MM.1S (cell line): ENCODE measurements around the gene PTPRN2.

Experiments
- DNase-seq: peaks from one replicate; pipeline ENCODE4 v3.0.0-alpha.2; 2015
- H2AFZ ChIP-seq: fragments of 300-600 bp; sonication (generic); 2 replicates; pipeline ENCODE4 v1.6.0; 2016; ENCODE audit warnings: antibody characterized with exemption, low read length
- H3F3A ChIP-seq: fragments of 300-600 bp; sonication (generic); 2 replicates; pipeline ENCODE4 v1.6.1; 2016; ENCODE audit warnings: mild to moderate bottlenecking, antibody characterized with exemption, low read length, moderate library complexity, mixed read lengths; ENCODE audit not compliant: insufficient read depth
- H3K27ac ChIP-seq: fragments of 300-600 bp; sonication (generic); 2 replicates; pipeline ENCODE4 v1.5.1; 2016; ENCODE audit warnings: mild to moderate bottlenecking, low read length
- H3K27me3 ChIP-seq: fragments of 300-600 bp; sonication (generic); replicated peaks from 2 replicates; pipeline ENCODE4 v1.6.0; 2016; ENCODE audit warnings: low read length; ENCODE audit not compliant: insufficient read depth
- H3K36me3 ChIP-seq: fragments of 300-600 bp; sonication (generic); replicated peaks from 2 replicates; pipeline ENCODE4 v1.6.1; 2016; ENCODE audit warnings: mild to moderate bottlenecking, low read length, mixed read lengths; ENCODE audit not compliant: insufficient read depth
- H3K4me1 ChIP-seq: fragments of 300-600 bp; sonication (generic); 2 replicates; pipeline ENCODE4 v1.6.1; 2016; ENCODE audit warnings: low read length, mixed read lengths
- H3K4me2 ChIP-seq: fragments of 300-600 bp; sonication (generic); 2 replicates; pipeline ENCODE4 v1.6.0; 2016; ENCODE audit warnings: low read depth, low read length
- H3K4me3 ChIP-seq: fragments of 300-600 bp; sonication (generic); 2 replicates; pipeline ENCODE4 v1.5.1; 2016; ENCODE audit warnings: low read length, mixed read lengths
- H3K79me2 ChIP-seq: fragments of 300-600 bp; sonication (generic); 2 replicates; pipeline ENCODE4 v1.6.1; 2016; ENCODE audit warnings: mixed run types, low read length, mixed read lengths
- H3K9ac ChIP-seq: fragments of 300-600 bp; sonication (generic); 2 replicates; pipeline ENCODE4 v1.6.1; 2016; ENCODE audit warnings: low read length, mixed read lengths
- H3K9me2 ChIP-seq: fragments of 300-600 bp; sonication (generic); replicated peaks from 2 replicates; pipeline ENCODE4 v1.6.1; 2016; ENCODE audit warnings: mild to moderate bottlenecking, low read length, mixed read lengths; ENCODE audit not compliant: insufficient read depth
- H3K9me3 ChIP-seq: fragments of 300-600 bp; sonication (generic); replicated peaks from 2 replicates; pipeline ENCODE4 v1.6.1; 2016; ENCODE audit warnings: mild to moderate bottlenecking, low read length, mixed read lengths; ENCODE audit not compliant: insufficient read depth
- H4K20me1 ChIP-seq: fragments of 300-600 bp; sonication (generic); 2 replicates; pipeline ENCODE4 v1.6.1; 2016; ENCODE audit warnings: mild to moderate bottlenecking, low read length, moderate library complexity, mixed read lengths; ENCODE audit not compliant: insufficient read depth
- EZH2 ChIP-seq: fragments of 300-600 bp; sonication (generic); optimal IDR thresholded peaks from 2 replicates; pipeline ENCODE3; 2017; ENCODE audit warnings: low read depth, mild to moderate bottlenecking, antibody characterized with exemption, low read length, mixed read lengths
- EZH2phosphoT487 ChIP-seq: fragments of 300-600 bp; sonication (generic); IDR thresholded peaks from 2 replicates; pipeline ENCODE4 v1.6.1; 2018; ENCODE audit warnings: antibody characterized with exemption, low read length
- TF ChIP-seq, protein P1 (sequence below): fragments of 300-600 bp; sonication (generic); IDR thresholded peaks from 2 replicates; pipeline ENCODE4 v1.5.1; 2016; ENCODE audit warnings: antibody characterized with exemption, low read length, mixed read lengths

PTPRN2 gene

DNA sequence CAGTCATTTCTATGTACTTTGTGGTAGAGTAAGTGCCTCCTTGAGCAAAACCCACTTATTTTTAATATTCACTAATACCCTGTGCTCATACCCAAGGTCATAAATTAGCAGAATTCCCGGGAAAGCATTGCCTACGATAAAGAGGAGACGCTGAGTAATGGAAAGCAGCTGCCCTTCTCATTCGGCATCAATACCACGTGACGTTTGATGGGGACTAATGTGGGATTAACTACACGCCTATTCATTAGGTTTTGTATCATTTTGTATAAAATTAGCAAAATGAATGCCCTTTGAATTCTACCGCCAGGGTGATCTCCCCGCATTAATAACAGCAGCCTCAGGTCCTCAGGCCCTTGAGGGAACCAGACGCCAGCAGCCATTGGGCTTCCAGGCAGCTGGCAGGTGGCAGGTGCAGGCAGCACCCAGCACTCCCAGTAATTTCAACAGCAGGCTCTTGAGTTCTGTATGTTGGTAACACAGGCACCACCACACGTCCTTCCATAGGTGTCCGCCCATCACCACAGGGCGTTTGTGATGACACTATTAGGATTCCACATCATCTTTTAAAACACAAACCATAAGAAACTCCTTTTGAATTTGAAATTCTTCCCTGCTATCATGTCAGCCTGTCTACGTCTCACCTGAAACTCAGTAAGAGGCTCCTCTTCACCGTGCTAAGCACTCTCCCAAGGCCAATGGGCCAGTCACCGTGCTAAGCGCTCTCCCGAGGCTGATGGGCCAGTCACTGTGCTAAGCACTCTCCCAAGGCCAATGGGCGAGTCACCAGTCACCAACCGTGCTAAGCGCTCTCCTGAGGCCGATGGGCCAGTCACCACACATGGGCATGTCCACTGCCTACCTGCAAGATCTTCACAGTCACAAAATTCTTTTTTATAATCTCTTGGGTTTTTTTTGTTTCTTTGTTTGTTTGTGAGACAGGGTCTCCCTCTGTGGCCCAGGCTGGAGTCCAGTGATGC is 509.4 kb downstream of the PTPRN2 start:
- no peak overlapping the region for H2AFZ ChIP-seq
- no peak for DNase-seq

GRCh38 chr7:158077151-158077840 is 510.3 kb downstream of the PTPRN2 start:
- H3F3A ChIP-seq = no peaks in the 10 kb centered on the region
- no peaks in the 10 kb centered on the region for H3K9me3 ChIP-seq
- H3K79me2 ChIP-seq = no peaks in the 10 kb centered on the region
- no peaks in the 10 kb centered on the region for H3K36me3 ChIP-seq
- no peaks in the 10 kb centered on the region for H3K9me2 ChIP-seq
- TF ChIP-seq EZH2phosphoT487 (no peak), EZH2 (no peak)
- TF ChIP-seq, protein P1, sequence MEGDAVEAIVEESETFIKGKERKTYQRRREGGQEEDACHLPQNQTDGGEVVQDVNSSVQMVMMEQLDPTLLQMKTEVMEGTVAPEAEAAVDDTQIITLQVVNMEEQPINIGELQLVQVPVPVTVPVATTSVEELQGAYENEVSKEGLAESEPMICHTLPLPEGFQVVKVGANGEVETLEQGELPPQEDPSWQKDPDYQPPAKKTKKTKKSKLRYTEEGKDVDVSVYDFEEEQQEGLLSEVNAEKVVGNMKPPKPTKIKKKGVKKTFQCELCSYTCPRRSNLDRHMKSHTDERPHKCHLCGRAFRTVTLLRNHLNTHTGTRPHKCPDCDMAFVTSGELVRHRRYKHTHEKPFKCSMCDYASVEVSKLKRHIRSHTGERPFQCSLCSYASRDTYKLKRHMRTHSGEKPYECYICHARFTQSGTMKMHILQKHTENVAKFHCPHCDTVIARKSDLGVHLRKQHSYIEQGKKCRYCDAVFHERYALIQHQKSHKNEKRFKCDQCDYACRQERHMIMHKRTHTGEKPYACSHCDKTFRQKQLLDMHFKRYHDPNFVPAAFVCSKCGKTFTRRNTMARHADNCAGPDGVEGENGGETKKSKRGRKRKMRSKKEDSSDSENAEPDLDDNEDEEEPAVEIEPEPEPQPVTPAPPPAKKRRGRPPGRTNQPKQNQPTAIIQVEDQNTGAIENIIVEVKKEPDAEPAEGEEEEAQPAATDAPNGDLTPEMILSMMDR = no peak
- H4K20me1 ChIP-seq = no peaks in the 10 kb centered on the region
- no peak overlapping the region for H3K27ac ChIP-seq
- no peak overlapping the region for H3K4me3 ChIP-seq
- no peak overlapping the region for H3K9ac ChIP-seq
- no peak overlapping the region for H2AFZ ChIP-seq
- no peaks in the 10 kb centered on the region for H3K4me1 ChIP-seq
- DNase-seq = no peak
- H3K4me2 ChIP-seq = no peak overlapping the region
- H3K27me3 ChIP-seq = peaks cover 80% of the 10 kb centered on the region

More for the DNA sequence above, 509.4 kb downstream of the PTPRN2 start:
- no peaks in the 10 kb centered on the region for H3K9me2 ChIP-seq
- H4K20me1 ChIP-seq = no peaks in the 10 kb centered on the region
- H3K4me1 ChIP-seq = no peaks in the 10 kb centered on the region
- H3K79me2 ChIP-seq = no peaks in the 10 kb centered on the region
- H3K27ac ChIP-seq = no peak overlapping the region
- no peak overlapping the region for H3K4me2 ChIP-seq
- no peak overlapping the region for H3K9ac ChIP-seq
- H3K4me3 ChIP-seq = no peak overlapping the region
- H3K36me3 ChIP-seq = no peaks in the 10 kb centered on the region
- no peaks in the 10 kb centered on the region for H3K9me3 ChIP-seq
- H3F3A ChIP-seq = no peaks in the 10 kb centered on the region
- peaks cover 71% of the 10 kb centered on the region for H3K27me3 ChIP-seq
- TF ChIP-seq EZH2phosphoT487 = no peak
- TF ChIP-seq, protein P1 = no peak
- TF ChIP-seq EZH2 = no peak

GRCh38 chr7:158076656-158077055 is 511.0 kb downstream of the PTPRN2 start:
- H3F3A ChIP-seq = no peaks in the 10 kb centered on the region
- no peaks in the 10 kb centered on the region for H4K20me1 ChIP-seq
- no peak overlapping the region for H3K27ac ChIP-seq
- H3K9me2 ChIP-seq = no peaks in the 10 kb centered on the region
- H3K9me3 ChIP-seq = no peaks in the 10 kb centered on the region
- no peaks in the 10 kb centered on the region for H3K36me3 ChIP-seq
- no peak overlapping the region for H3K9ac ChIP-seq
- TF ChIP-seq EZH2 (no peak), EZH2phosphoT487 (no peak)
- TF ChIP-seq, protein P1 = no peak
- no peaks in the 10 kb centered on the region for H3K4me1 ChIP-seq
- DNase-seq = no peak
- peaks cover 82% of the 10 kb centered on the region for H3K27me3 ChIP-seq
- H3K4me2 ChIP-seq = no peak overlapping the region
- no peak overlapping the region for H2AFZ ChIP-seq
- no peak overlapping the region for H3K4me3 ChIP-seq
- no peaks in the 10 kb centered on the region for H3K79me2 ChIP-seq
